ACC112 (cell line): ENCODE measurements around the gene ANKRD1.
"Not testable (repeated sequence)": the region's sequence is repeated elsewhere in the genome, so short reads cannot be mapped to it uniquely, and the experiment has no call there.

Source experiments
- H2AFZ ChIP-seq: fragments of 200-600 bp; sonication (generic); one replicate; pipeline ENCODE4 v1.6.0; 2017; ENCODE audit warnings: antibody characterized with exemption, low read length; ENCODE audit not compliant: unreplicated experiment
- H3K27ac ChIP-seq: fragments of 200-600 bp; sonication (generic); 2 replicates; pipeline ENCODE4 v1.5.1; 2014; ENCODE audit warnings: low read depth, mild to moderate bottlenecking, antibody characterized with exemption, low read length, moderate library complexity
- H3K27me3 ChIP-seq: fragments of 200-600 bp; sonication (generic); 2 replicates; pipeline ENCODE4 v1.6.1; 2014; ENCODE audit warnings: mild to moderate bottlenecking, antibody characterized with exemption, low read length, moderate library complexity, mixed read lengths; ENCODE audit not compliant: insufficient read depth
- H3K36me3 ChIP-seq: fragments of 200-600 bp; sonication (generic); 2 replicates; pipeline ENCODE4 v1.6.1; 2016; ENCODE audit warnings: mild to moderate bottlenecking, antibody characterized with exemption, low read length, moderate library complexity, mixed read lengths; ENCODE audit not compliant: insufficient read depth
- H3K4me1 ChIP-seq: fragments of 200-600 bp; sonication (generic); one replicate; pipeline ENCODE4 v1.6.1; 2016; ENCODE audit warnings: low read length, mixed read lengths; ENCODE audit not compliant: insufficient read depth, unreplicated experiment, control insufficient read depth
- H3K4me3 ChIP-seq: fragments of 200-600 bp; sonication (generic); 2 replicates; pipeline ENCODE4 v1.5.1; 2014; ENCODE audit warnings: mild to moderate bottlenecking, low read depth, low read length
- H3K79me2 ChIP-seq: fragments of 200-600 bp; sonication (generic); one replicate; pipeline ENCODE4 v1.6.0; 2016; ENCODE audit warnings: low read length; ENCODE audit not compliant: control insufficient read depth, unreplicated experiment, insufficient read depth

Gene ANKRD1

GRCh38 chr10:90911133-90912051, 9.5 kb downstream of the ANKRD1 start:
- Histone ChIP-seq H3K79me2 (no peaks in the 10 kb centered on the region), H2AFZ (no peak overlapping the region), H3K27ac (peak overlapping the region; percentile 71), H3K27me3 (no peaks in the 10 kb centered on the region), H3K36me3 (peaks cover 14% of the 10 kb centered on the region), H3K4me3 (no peak overlapping the region), H3K4me1 (peaks cover 16% of the 10 kb centered on the region)

- Histone ChIP-seq H3K27ac (no peak overlapping the region), H3K79me2 (no peaks in the 10 kb centered on the region), H3K4me1 (no peaks in the 10 kb centered on the region), H3K27me3 (no peaks in the 10 kb centered on the region), H3K36me3 (peaks cover 11% of the 10 kb centered on the region), H3K4me3 (no peak overlapping the region), H2AFZ (no peak overlapping the region)
Observed at GRCh38 chr10:90906596-90906995, 14.3 kb downstream of the ANKRD1 start.

GRCh38 chr10:90905925-90906324, 15.0 kb downstream of the ANKRD1 start:
- peaks cover 11% of the 10 kb centered on the region for H3K36me3 ChIP-seq
- H3K27me3 ChIP-seq: no peaks in the 10 kb centered on the region
- no peak overlapping the region for H2AFZ ChIP-seq
- no peak overlapping the region for H3K4me3 ChIP-seq
- no peaks in the 10 kb centered on the region for H3K79me2 ChIP-seq
- no peak overlapping the region for H3K27ac ChIP-seq
- H3K4me1 ChIP-seq: no peaks in the 10 kb centered on the region

- H3K36me3 ChIP-seq: peaks cover 34% of the 10 kb centered on the region
- not testable (repeated sequence) for H3K79me2 ChIP-seq, H3K4me3 ChIP-seq, H2AFZ ChIP-seq, H3K27me3 ChIP-seq, H3K27ac ChIP-seq, H3K4me1 ChIP-seq
Observed at GRCh38 chr10:90896916-90897315, 24.0 kb downstream of the ANKRD1 start.

GRCh38 chr10:90893190-90893589, 27.7 kb downstream of the ANKRD1 start:
- Histone ChIP-seq H3K79me2 (no peaks in the 10 kb centered on the region), H3K27me3 (no peaks in the 10 kb centered on the region), H3K4me3 (no peak overlapping the region), H3K27ac (no peak overlapping the region), H2AFZ (no peak overlapping the region), H3K36me3 (peaks cover 43% of the 10 kb centered on the region), H3K4me1 (peaks cover 9% of the 10 kb centered on the region)

GRCh38 chr10:90890347-90890746, 30.5 kb downstream of the ANKRD1 start:
- H3K4me3 ChIP-seq: no peak overlapping the region
- peak overlapping the region; percentile 7; the same call in 1 of the 2 replicates for H3K27ac ChIP-seq
- H3K36me3 ChIP-seq: peaks cover 56% of the 10 kb centered on the region
- H3K4me1 ChIP-seq: peaks cover 16% of the 10 kb centered on the region
- no peaks in the 10 kb centered on the region for H3K79me2 ChIP-seq
- H2AFZ ChIP-seq: no peak overlapping the region
- no peaks in the 10 kb centered on the region for H3K27me3 ChIP-seq

DNA sequence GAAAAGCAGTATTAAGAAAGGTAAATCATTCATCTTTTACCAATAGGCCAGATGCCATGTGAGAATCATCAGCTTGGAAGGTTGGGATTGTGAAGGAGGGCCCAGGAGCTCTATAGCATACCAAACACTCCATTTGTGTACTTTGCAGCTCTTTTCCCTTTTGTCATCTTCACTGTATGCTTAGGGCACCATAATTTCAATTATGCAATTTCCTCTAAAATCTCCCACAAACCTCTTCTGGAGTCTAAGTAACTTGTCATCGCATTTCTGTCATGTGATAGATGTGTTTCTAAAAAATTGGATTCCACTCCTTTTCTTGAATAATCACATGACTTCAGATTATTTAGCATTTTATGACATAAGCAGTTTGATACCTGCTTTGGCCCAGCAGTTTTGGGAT, 31.3 kb downstream of the ANKRD1 start:
- H2AFZ ChIP-seq: no peak overlapping the region
- H3K79me2 ChIP-seq: no peaks in the 10 kb centered on the region
- no peaks in the 10 kb centered on the region for H3K27me3 ChIP-seq
- peaks cover 51% of the 10 kb centered on the region for H3K36me3 ChIP-seq
- no peak overlapping the region for H3K4me3 ChIP-seq
- H3K4me1 ChIP-seq: peaks cover 23% of the 10 kb centered on the region
- no peak overlapping the region for H3K27ac ChIP-seq

- Histone ChIP-seq H3K27me3 (no peaks in the 10 kb centered on the region), H3K79me2 (no peaks in the 10 kb centered on the region), H3K4me3 (no peak overlapping the region), H2AFZ (no peak overlapping the region), H3K4me1 (peaks cover 33% of the 10 kb centered on the region), H3K27ac (no peak overlapping the region), H3K36me3 (peaks cover 42% of the 10 kb centered on the region)
Observed at GRCh38 chr10:90888387-90888786, 32.5 kb downstream of the ANKRD1 start.

DNA sequence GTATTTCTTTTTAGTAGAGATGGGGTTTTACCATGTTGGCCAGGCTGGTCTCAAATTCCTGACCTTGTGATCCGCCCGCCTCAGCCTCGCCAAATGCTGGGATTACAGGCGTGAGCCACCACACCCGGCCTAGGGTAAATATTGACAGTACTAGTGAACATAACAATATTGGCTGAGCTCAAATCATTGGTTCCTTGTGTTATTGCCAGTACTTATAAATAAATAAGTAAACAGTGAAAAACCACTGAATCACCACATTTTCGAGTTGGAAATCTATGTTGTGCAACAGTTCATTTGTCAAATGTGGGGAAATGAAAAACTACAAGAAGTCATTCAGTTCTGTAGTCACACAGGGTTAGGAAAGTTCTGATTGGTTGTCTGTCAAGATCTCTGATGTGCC, 33.3 kb downstream of the ANKRD1 start:
- H3K36me3 ChIP-seq: peaks cover 40% of the 10 kb centered on the region
- H3K79me2 ChIP-seq: no peaks in the 10 kb centered on the region
- H3K27ac ChIP-seq: no peak overlapping the region
- H3K27me3 ChIP-seq: no peaks in the 10 kb centered on the region
- peaks cover 33% of the 10 kb centered on the region for H3K4me1 ChIP-seq
- H2AFZ ChIP-seq: no peak overlapping the region
- H3K4me3 ChIP-seq: no peak overlapping the region

GRCh38 chr10:90885176-90885575, 35.7 kb downstream of the ANKRD1 start:
- peak overlapping the region; percentile 2; the same call in 1 of the 2 replicates for H3K4me3 ChIP-seq
- H3K27me3 ChIP-seq: no peaks in the 10 kb centered on the region
- peak overlapping the region; percentile 59 for H3K27ac ChIP-seq
- peaks cover 38% of the 10 kb centered on the region for H3K36me3 ChIP-seq
- H2AFZ ChIP-seq: no peak overlapping the region
- H3K79me2 ChIP-seq: no peaks in the 10 kb centered on the region
- peaks cover 32% of the 10 kb centered on the region for H3K4me1 ChIP-seq

DNA sequence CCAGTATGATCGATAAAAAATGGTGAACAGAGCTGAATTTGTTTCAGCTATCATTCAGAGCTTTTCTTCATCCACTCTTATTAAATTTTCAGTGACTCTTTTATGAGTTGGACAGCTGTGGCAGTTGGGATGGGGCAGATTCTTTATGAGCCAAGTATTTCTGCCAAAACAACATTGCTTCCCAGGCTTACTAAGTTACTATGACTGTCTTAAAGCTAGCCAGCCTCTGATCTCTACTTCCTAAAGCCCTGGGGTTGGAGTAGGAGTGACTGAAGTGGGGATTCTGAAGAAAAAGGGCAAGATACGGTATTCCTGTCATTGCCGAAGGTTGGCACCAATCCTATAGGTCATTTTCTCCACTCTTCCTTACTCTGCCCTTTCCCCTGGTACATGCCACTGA, 36.5 kb downstream of the ANKRD1 start:
- no peak overlapping the region for H2AFZ ChIP-seq
- peak overlapping the region; percentile 2; the same call in 1 of the 2 replicates for H3K4me3 ChIP-seq
- H3K27ac ChIP-seq: peak overlapping the region; percentile 59
- peaks cover 34% of the 10 kb centered on the region for H3K36me3 ChIP-seq
- H3K4me1 ChIP-seq: peaks cover 26% of the 10 kb centered on the region
- no peaks in the 10 kb centered on the region for H3K27me3 ChIP-seq
- H3K79me2 ChIP-seq: no peaks in the 10 kb centered on the region
